ENCODE results near the gene ZBTB5.
"Not testable (repeated sequence)": the region's sequence is repeated elsewhere in the genome, so short reads cannot be mapped to it uniquely, and the experiment has no call there.

- TF ChIP-seq MAX (IDR thresholded peaks at IDR 0.05); CTCF (IDR thresholded peaks at IDR 0.05; ENCODE audit: low read depth, low read length, missing input control); YY1 (IDR thresholded peaks at IDR 0.05); ATF3 (IDR thresholded peaks at IDR 0.05); FOXA1 (IDR thresholded peaks at IDR 0.05); GABPA (IDR thresholded peaks at IDR 0.05 in 1 of 2, conservative IDR thresholded peaks at IDR 0.05 in 1 of 2); HNF4A (conservative IDR thresholded peaks at IDR 0.05); RAD21 (IDR thresholded peaks at IDR 0.05); EGR1 (IDR thresholded peaks at IDR 0.05; ENCODE audit: low read depth in 2 of 2); RXRA (IDR thresholded peaks at IDR 0.05); ZBTB33 (IDR thresholded peaks at IDR 0.05); FOXA2 (IDR thresholded peaks at IDR 0.05): not testable (repeated sequence)
These were observed 44.8 kb upstream of the ZBTB5 start for GRCh38 chr9:37510053-37510452.

All from liver (tissue), 3 donors.